GM19023 (cell line): ENCODE data around the gene NDUFAF8.

Experiments
- ATAC-seq: cut with Tn5 transposase; IDR thresholded peaks from one replicate; pipeline ENCODE4 v1.9.1; 2021; ENCODE audit warnings: mild to moderate bottlenecking, moderate library complexity; ENCODE audit not compliant: unreplicated experiment

The NDUFAF8 gene

GRCh38 chr17:81288715-81289114, 49.6 kb downstream of the NDUFAF8 start:
- no peak for ATAC-seq

DNA sequence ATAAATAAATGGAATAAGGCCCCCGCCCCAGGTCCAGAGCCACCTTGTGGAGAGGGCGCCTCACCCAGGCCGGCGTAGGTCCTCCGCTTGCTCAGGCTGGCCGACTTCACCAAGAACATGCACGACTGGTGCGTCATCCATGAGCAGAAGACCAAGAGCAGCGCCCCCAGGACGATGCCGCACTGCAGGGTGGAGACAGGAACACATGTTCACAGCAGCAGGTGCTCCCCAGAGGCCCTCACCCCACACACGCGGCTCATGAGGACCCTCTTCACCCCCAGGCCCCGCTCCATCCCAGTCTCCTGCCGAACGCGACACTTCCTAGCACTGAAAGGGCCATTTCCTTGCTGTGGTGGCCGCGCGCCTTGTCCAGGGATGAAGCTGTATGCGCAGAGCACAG, 50.5 kb downstream of the NDUFAF8 start:
- no peak for ATAC-seq

GRCh38 chr17:81290230-81290629, 51.1 kb downstream of the NDUFAF8 start:
- no peak for ATAC-seq
